ENCODE measurements around the gene SPACA9.

SPACA9 gene

DNA sequence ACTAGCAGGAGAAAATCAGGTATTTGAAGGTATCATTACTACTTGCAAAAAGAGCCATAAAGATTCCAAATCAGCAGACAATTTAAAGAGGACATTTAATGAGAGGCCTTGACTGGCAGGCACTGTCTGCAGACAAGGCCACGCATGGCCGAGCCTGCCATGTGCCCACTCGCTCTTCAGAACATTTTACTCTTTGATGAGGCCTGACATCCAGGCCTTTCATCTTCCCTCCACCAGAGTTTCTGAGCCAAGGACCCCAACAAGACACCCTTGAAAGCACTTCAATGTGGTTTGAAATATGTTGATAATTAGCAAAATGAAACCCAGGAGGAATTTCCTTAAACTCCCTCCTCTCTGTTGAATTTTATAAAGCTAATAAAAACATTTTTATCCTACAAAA is 17.0 kb upstream of the SPACA9 start:
- DNase-seq: no peak
- in situ Hi-C loops (cut with MboI; ENCODE audit: low pct_unique_long_range_greater_than_20kb, low sequenced_read_pairs): no loop called here

DNA sequence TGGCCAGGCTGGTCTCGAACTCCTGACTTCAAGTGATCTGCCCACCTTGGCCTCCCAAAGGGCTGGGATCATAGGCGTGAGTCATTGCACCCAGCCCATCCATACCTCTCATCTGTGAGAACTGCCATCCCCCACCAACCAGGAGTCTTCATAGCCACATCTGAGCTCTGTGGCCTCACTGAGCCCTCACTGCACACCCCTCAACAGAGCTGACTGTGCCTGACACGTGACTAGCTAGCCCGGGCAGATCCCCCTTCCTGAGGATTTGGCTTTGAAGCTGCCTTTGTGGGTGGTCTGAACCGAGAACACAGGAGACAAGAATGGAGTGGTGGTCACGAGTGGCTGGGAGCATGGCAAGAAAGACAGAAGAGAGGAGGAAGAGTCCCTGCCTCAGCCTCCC is 16.2 kb upstream of the SPACA9 start:
- no peak for DNase-seq
- in situ Hi-C loops (cut with MboI; ENCODE audit: low pct_unique_long_range_greater_than_20kb, low sequenced_read_pairs): no loop called here

DNA sequence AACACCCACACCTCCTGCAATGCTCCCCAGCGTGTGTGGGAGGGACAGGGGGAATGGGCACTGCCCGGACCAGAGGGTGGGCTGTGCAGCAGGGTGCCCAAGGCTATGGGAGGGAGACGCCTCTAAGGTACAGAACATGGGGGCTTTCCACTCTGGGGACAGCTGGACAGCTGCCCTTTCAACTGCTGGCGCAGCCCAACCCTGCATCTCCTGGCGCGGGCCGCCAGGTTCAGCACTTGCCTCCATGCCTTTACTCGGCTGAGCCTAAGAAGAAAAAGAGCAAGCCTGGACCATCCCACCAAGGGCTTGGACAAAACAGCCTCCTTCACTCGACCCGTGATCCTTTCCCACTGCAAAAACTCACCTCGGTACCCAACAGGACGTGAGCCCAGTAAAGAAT is 15.6 kb upstream of the SPACA9 start:
- in situ Hi-C loops (cut with MboI; ENCODE audit: low pct_unique_long_range_greater_than_20kb, low sequenced_read_pairs): no loop called here
- no peak for DNase-seq

DNA sequence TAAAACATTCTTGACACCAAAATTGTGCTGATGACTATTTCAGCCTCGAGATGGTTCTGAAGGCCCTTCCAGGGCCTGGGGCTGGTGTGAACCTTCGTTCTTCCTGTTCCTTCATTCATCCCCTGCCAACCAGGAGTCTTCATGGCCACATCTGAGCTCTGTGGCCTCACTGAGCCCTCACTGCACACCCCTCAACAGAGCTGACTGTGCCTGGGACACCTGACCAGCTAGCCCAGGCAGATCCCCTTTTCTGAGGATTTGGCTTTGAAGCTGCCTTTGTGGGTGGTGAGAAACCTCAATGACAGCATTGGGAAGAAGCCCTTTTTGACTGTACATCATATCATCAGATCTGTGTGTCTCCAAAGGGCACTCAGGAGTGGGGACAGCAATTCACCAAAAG is 14.4 kb upstream of the SPACA9 start:
- in situ Hi-C loops (cut with MboI; ENCODE audit: low pct_unique_long_range_greater_than_20kb, low sequenced_read_pairs): no loop called here
- no peak for DNase-seq

DNA sequence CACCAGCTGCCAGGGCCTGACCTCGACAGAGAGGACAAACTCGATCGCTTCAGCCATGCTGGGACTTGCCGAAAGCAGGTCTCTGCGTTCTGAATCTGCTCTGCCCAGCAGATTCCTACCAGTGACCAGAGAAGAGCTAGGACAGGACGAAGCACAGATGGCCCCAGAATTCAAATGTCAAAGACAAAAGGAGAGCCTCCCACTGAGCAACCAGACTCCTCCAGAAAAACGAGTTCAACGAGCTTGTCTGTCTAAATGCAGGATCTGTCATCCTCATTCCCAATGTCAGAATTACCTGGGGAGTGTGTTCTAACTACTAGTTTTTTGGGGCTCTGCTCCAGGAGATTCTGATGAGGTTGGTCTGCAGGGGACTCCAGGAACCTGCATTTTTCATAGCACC is 14.0 kb upstream of the SPACA9 start:
- in situ Hi-C loops (cut with MboI; ENCODE audit: low pct_unique_long_range_greater_than_20kb, low sequenced_read_pairs): no loop called here
- no peak for DNase-seq

DNA sequence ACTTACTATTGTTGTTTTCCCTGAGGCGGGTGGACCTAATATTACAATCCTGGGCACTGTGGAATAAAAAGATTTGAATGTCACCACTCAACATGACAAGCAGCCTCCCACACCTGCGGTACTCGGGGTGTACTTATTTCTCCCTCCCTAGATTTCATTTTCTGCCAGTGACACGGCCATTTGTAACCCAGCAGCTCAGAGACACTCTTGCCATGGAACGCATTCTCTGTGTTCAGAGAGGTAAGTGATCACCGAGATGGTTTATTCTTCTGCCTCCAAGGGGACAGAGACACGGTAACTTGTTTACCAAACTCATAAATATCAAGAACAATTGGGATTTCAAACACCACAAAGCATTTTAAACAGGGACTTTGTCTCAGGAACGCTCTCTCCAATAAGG is 11.8 kb upstream of the SPACA9 start:
- in situ Hi-C loops (cut with MboI; ENCODE audit: low pct_unique_long_range_greater_than_20kb, low sequenced_read_pairs): no loop called here
- DNase-seq: no peak

DNA sequence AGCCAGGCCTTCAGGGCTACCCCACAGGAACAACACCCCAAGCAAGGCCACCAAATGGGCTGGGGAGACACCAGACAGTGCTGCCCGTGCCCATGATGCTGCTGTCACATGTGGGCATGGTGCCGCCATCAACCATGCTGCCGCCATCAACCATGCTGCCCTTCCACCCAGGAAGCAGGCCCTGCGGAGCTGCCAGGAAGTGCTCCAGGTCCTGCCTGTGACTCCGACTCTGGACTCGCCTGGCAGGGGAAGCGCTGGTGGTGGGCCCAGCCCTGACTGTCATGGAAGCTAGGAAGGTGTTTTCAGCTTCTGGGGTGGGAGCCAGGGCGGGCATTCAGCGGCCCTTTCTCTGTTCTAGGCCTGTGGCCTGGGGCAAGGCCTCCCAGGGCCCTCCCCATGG is 9.4 kb upstream of the SPACA9 start:
- in situ Hi-C loops (cut with MboI; ENCODE audit: low pct_unique_long_range_greater_than_20kb, low sequenced_read_pairs): no loop called here
- no peak for DNase-seq

DNA sequence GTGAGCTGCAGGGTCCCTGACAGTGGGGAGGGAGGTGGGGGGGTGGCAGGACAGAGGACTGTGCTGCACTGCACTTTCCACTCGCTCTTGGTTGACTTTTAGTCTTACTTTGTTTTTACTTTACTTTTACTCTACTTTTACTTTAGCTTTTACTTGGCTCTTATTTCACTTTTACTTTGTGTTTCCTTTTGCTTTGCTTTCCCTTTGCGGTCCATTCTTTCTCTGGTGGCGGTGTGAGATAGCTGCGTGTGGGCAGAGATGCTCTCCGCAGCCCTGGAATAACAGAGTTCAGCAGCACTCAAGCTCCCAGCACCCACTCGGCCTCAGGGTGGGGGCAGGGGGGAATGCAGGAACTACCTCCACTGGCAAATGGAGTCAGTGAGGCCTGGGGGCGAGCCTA is 5.3 kb upstream of the SPACA9 start:
- in situ Hi-C loops (cut with MboI; ENCODE audit: low pct_unique_long_range_greater_than_20kb, low sequenced_read_pairs): no loop called here
- no peak for DNase-seq

DNA sequence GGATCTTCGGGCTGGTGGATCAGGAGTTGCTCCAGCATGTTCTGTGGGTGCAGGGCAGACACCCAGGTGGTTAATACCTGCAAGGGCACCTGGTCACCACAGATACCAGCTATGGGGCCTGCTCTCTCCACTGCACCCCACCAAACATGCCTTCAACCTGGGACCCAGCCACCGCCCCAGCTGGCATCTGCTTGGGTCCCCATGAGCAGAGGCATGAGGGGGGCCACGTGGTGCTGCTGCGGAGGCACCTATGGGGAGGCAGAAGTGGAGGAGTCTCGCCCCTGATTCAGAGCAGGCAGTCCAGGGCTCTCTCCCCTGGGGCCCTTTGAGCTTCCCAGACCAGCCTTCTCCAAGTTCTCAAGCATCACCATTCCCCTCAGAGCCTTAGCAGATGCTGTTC is 3.5 kb upstream of the SPACA9 start:
- no peak for DNase-seq
- in situ Hi-C loops (cut with MboI; ENCODE audit: low pct_unique_long_range_greater_than_20kb, low sequenced_read_pairs): no loop called here

DNA sequence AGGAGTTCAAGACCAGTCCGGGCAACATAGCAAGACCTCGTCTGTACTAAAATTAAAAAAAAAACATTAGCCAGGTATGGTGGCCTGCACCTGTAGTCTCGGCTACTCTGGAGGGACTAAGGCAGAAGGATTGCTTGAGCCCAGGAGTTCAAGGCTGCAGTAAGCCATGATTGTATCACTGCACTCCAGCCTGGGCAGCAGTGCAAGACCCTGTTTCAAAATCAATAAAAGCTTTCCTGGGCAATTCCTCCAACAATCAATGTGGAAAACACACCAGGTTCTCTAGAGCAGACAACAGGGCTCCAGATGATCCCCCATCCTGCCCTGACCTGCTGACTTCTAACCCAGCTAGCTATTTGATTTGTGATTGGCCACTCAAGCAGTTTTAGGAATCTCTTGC is 1.8 kb upstream of the SPACA9 start:
- DNase-seq: no peak
- in situ Hi-C loops (cut with MboI; ENCODE audit: low pct_unique_long_range_greater_than_20kb, low sequenced_read_pairs): no loop called here

DNA sequence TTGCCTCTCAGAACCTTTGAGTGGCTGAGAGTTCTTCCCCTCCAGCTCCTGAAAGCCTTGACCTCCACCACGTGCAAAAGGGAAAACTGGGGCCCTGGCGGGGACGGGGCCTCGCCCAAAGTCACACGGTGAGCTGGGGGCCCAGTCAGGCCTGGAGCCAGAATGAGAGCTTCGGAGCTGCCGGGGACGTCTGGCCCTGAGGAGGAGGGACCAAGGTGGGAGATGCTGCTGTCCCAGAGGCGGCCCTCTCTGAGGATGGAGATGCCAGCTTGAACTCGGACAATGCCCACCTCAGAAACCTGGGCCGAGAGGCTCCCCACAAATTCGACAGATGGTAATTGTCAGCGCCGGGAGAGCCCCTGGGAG is 1.3 kb upstream of the SPACA9 start:
- DNase-seq: no peak
- in situ Hi-C loops (cut with MboI; ENCODE audit: low pct_unique_long_range_greater_than_20kb, low sequenced_read_pairs): no loop called here

DNA sequence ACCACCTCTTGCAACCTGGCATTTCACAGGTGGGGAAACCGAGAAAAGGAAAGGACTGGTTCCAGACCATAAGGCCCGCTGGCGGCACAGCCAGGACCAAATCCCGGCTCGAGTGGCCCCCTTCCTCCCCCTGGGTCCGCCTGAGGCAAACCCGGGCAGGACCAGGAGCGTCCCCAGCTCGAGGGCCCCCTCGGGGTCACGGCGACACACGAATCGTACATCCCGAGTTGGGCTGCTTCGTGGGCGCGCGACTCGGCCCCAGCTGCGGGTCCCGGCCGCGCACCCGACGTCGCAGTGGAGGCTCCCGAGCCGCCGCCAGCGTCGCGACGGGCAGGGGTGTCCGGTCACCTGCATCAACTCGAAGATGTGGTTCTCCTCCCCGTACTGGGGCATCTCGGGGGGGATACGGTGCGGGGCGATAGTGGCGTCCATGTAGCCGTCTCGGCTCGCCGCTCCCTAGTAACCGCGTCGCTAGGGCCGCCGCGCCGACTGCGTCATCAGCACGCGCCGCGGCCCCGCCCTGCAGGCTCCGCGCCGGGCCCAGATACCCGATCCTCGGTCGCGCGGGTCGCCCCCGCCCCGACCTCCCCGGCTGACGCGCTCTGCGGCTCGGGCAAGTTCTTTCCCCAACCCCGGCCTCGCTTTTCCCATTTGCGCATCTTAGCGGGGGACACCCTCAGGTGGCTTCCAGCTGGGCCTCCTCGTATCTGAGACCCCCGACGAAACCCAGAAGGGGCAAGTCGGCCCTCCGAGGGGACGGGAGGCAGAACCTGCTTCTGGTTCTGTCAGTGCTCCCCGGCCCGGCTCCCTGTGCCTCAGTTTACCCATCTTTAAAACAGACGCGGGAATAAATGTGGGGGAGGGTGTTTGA is 639 bp upstream of the SPACA9 start, which contains the start of gene AK8:
Gene AK8 (minus strand): TSS at position 461 of the 871 bp plus-strand sequence. CDS start 29 bp downstream, at position 432.
- DNase-seq: peak; percentile 65
- in situ Hi-C loops (cut with MboI; ENCODE audit: low pct_unique_long_range_greater_than_20kb, low sequenced_read_pairs): no loop called here

DNA sequence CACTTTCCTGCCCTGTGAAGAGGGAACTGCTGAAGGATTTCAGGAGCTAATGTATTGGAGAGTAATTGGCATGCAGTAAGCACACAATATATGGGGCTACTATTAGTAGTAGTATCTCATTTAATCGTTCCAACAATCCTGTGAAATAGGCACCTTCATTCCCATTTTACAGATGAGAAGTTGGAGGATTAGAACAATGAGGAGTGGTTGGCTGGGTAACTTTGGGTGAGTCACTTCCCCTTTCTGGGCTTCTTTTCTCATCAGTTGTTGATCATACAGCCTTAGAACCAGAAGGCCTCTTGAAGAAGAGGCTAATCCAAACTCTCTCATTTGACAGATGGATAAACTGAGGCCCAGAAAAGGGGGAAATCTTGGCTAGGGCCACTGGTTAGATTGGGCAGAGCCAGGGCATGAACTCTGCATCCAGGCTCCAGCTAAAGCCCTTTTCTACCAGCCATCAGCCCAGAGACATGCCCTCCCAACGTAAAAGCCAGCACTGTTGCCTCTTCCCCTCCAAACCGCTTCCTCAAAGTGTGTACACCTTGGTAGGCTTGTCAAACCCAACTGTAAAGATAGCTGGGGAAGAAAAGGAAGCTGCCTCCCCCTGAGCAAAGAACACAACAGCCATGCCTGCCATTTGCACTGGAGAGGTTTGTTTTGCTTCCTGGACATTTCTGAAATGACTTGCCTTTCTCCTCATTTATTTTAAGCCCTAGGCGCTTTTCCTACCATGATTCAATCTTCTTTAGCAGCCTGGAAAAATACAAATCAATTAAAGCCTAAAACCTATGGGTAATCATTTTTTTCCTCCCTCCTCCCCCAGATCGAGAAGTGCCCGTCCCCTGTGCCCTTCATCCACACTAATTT is 992 bp downstream of the SPACA9 start:
- in situ Hi-C loops (cut with MboI; ENCODE audit: low pct_unique_long_range_greater_than_20kb, low sequenced_read_pairs): no loop called here

DNA sequence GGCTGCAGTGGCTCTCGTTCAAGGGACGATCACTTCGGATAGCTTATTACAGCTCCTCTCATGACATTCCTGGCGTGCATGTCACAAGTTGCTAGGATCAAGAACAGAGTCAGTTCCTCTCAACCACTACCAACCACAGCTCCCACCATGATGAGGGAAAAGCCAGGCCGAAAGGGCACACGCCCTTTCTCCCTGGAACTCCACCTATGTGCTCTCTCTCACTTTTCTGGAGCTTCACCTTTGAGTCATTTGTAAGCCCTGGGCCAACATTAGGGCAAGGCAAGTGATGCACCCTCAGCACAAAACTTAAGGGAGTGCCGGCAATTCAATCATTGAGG is 1.6 kb downstream of the SPACA9 start:
- in situ Hi-C loops (cut with MboI; ENCODE audit: low pct_unique_long_range_greater_than_20kb, low sequenced_read_pairs): no loop called here
- DNase-seq: no peak

More for the DNA sequence above, 992 bp downstream of the SPACA9 start:
- DNase-seq: peak; percentile 83

DNA sequence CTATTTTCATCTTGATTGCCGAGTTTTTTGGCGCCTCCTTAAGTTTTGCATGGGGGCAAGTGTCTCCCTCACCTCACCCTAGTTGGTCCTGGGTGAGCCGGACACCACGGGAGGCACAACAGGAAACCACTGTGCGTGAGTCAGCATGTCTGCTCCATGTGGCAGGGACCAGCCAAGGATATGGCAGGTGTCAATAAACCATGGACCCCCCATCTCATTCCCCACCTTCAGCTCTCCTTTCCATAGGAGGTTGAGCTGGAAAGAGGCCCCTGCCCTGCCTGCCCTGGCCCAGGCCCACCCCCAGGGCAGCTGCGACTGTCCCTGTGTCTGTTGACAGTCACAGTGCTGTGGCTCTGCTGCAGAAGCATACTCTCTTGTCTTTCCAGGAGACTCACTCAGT is 3.1 kb downstream of the SPACA9 start:
- DNase-seq: peak; percentile 40
- in situ Hi-C loops (cut with MboI; ENCODE audit: low pct_unique_long_range_greater_than_20kb, low sequenced_read_pairs): no loop called here

DNA sequence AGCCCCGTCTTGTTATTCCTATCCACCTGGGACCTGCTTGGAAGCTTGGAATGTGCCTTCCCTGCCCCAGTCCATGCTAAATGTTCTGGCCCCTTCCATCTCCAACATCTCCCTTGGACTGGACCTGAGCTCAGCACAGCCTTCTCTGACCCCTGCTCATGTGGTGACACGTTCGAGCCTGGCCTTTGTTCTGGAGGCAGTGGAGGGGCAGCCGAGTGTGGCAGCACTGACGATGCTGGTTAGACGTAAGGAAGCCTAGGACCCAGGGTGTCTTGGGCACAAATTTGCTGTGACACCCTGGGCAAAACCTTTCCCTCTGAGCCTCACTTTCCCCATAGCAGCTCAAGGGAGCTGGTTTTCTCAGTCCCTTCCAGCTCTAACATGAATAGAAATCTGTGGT is 3.9 kb downstream of the SPACA9 start:
- no peak for DNase-seq
- in situ Hi-C loops (cut with MboI; ENCODE audit: low pct_unique_long_range_greater_than_20kb, low sequenced_read_pairs): no loop called here

DNA sequence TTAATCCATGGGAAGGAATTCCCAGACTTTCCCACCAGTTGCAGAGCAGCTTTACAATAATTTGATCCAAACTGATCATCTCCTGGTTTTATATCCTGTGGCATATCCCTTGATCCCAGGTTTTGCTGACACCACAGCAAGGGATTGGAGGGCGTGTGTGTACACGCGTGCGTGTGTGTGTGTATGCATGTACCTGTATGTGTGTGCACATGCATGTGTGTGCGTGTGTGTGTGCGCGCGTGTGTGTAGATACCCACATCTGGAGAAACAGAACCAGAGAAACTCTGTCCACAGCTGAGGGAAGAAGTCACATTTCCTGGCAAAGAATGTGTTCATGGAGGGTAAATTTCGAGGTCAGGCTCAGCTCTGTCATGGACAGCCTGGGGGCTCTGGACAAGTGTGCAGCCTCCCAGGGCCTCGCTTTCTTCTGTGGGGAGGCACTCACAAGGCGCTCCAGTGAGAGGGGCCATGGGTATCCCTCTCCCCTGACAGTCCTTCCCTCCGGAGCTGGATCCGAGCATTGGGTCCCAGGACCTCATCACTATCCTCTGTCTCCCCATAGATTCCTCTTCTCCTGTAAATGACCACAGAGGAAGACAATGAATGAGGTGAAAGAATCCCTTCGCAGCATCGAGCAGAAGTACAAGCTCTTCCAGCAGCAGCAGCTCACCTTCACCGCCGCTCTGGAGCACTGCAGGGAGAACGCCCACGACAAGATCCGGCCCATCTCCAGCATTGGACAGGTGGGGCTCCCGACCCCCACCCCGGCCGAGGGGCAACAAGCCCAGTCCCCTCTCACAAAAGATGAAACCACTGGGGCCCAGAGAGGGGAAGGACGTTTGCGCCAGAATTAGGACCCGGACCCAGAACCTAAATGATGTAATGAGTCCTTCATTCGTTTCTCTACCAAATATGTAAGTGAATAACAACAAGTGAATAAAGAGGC is 4.9 kb downstream of the SPACA9 start:
- DNase-seq: no peak
- in situ Hi-C loops (cut with MboI; ENCODE audit: low pct_unique_long_range_greater_than_20kb, low sequenced_read_pairs): no loop called here

DNA sequence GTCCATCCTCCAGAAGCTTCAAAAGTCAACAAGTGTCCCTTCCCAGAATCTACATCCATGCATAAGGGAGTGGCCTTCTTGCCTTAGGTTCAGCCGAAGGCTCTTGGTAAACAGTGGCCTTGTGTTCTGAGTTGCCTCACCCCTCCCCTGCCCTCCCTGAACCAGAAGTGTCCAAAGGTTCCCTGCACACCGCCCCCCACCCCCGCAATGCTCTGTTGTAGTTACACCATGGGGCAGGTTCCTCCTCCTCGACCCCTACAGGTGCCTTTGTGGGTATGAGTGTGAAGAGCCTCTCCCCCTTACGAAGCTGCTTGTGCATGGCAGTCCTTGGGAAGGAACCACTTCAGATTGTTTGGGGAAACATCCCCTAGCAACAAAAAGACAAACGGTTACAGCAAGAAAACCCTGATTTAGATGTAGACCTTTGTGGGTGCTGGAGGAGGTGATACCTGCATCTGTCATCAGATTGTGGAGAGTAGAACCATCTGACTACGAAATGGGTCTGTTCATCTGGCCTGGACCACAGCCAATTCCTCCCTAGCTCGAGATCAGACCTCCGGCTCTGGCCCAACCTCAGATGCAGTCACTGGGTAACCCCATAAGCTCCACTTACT is 7.1 kb downstream of the SPACA9 start:
- in situ Hi-C loops (cut with MboI; ENCODE audit: low pct_unique_long_range_greater_than_20kb, low sequenced_read_pairs): no loop called here
- DNase-seq: peak; percentile 28

DNA sequence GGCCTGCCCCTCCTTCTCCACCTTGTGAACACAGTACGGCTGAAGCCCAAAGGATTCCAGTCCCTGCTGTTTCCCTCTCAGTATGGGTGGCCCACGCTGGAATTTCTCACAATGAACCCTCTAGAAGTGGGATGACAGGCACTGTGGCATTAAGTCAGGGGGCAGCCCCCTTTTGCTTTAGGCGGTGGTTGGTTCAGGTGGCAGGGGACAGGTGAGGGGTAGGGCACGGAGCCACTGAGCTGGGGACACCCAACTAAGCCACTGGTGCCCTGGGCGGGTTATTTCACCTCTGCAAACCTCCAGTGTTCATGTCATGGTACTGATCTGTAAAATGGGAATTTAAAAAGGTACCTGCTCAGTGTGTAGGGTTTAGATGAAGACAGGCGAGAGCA is 7.6 kb downstream of the SPACA9 start:
- no peak for DNase-seq
- in situ Hi-C loops (cut with MboI; ENCODE audit: low pct_unique_long_range_greater_than_20kb, low sequenced_read_pairs): no loop called here

Data from KBM-7 (cell line).